Activated naive CD4-positive, alpha-beta T cell treated with anti-CD3 and anti-CD28 coated beads for 36 hours (primary cell): ENCODE data around the gene CHN1. TPM values are rescaled to one million over a fixed set of nuclear protein-coding genes. Genes with fewer than 3 reads are reported as not detected.

ENCODE experiments used
- CTCF ChIA-PET: fragments of 350-600 bp; sonication (Branson Sonifier 250); formaldehyde crosslinking; loops from one replicate; lab custom pipeline; 2021; ENCODE audit warnings: antibody characterized with exemption; lab: Charles Lee
- DNase-seq: peaks from one replicate; pipeline ENCODE4 v3.0.0-alpha.2; 2020
- H3K27ac Mint-ChIP-seq: one replicate; pipeline ENCODE4 v1.8.0; 2021; ENCODE audit warnings: mild to moderate bottlenecking, mixed read lengths
- H3K27me3 Mint-ChIP-seq: one replicate; pipeline ENCODE4 v1.8.0; 2021; ENCODE audit warnings: low read depth, mixed read lengths
- H3K36me3 Mint-ChIP-seq: one replicate; pipeline ENCODE4 v1.8.0; 2021; ENCODE audit warnings: low read depth, mixed read lengths
- H3K4me1 Mint-ChIP-seq: one replicate; pipeline ENCODE4 v1.8.0; 2021; ENCODE audit warnings: low read depth, mixed read lengths
- H3K4me3 Mint-ChIP-seq: one replicate; pipeline ENCODE4 v1.8.0; 2021; ENCODE audit warnings: mild to moderate bottlenecking, moderate library complexity, mixed read lengths
- H3K9me3 Mint-ChIP-seq: one replicate; pipeline ENCODE4 v1.8.0; 2021; ENCODE audit warnings: mixed read lengths
- intact Hi-C: fragments of 100-400 bp; cut with micrococcal nuclease; formaldehyde crosslinking; loops from one replicate; pipeline ENCODE4 v1.15.1; 2023
- total RNA-seq, 2 experiments: library from RNA; stranded (reverse); gene quantifications; one replicate each; pipeline ENCODE4 v1.2.3, GENCODE V29; 2021

Gene CHN1
- total RNA-seq, 2 experiments from 2014 or later: 2.1 to 3.3 TPM

GRCh38 chr2:174945601-174946260 lies 59.5 kb downstream of the CHN1 start:
- Mint-ChIP-seq H3K9me3 (no peaks in the 10 kb centered on the region), H3K27ac (no peak overlapping the region), H3K4me3 (no peak overlapping the region), H3K36me3 (no peaks in the 10 kb centered on the region), H3K4me1 (no peaks in the 10 kb centered on the region), H3K27me3 (no peaks in the 10 kb centered on the region)
- no peak for DNase-seq
- intact Hi-C loops: no loop called here
- CTCF ChIA-PET: no interaction called here

- Mint-ChIP-seq H3K27me3 (no peaks in the 10 kb centered on the region), H3K27ac (no peak overlapping the region), H3K4me3 (no peak overlapping the region), H3K4me1 (no peaks in the 10 kb centered on the region), H3K9me3 (no peaks in the 10 kb centered on the region), H3K36me3 (no peaks in the 10 kb centered on the region)
- DNase-seq: no peak
- intact Hi-C loops: no loop called here
- CTCF ChIA-PET: interaction anchor here (0.9 kb wide), 1 partner anchor 1947 kb away, joined by 3 read pairs; no protein-coding TSS in a partner anchor
Observed at GRCh38 chr2:174939046-174939445, 66.1 kb downstream of the CHN1 start.

DNA sequence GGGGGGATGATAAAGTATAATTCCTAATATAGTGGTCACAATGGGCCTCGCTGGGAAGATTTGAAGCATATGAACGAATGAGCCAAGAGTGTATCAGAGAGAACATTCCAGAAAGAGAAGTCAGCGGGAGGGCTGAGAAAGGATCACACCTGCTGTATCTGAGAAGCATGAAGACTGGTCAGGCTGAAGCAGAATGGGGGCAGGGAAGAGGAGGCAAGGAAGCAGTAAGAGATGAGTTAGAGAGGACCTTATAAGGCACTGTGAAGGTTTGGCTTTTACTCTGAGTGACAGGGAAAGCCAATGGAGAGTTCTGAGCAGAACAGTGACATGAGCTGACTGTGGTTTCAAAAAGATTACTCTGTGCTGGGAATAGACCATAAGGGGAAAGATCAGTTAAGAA lies 73.5 kb downstream of the CHN1 start:
- H3K9me3 Mint-ChIP-seq: no peaks in the 10 kb centered on the region
- no peaks in the 10 kb centered on the region for H3K4me1 Mint-ChIP-seq
- H3K36me3 Mint-ChIP-seq: no peaks in the 10 kb centered on the region
- DNase-seq: no peak
- intact Hi-C loops: no loop called here
- H3K4me3 Mint-ChIP-seq: no peak overlapping the region
- no peak overlapping the region for H3K27ac Mint-ChIP-seq
- CTCF ChIA-PET: no interaction called here
- H3K27me3 Mint-ChIP-seq: no peaks in the 10 kb centered on the region

DNA sequence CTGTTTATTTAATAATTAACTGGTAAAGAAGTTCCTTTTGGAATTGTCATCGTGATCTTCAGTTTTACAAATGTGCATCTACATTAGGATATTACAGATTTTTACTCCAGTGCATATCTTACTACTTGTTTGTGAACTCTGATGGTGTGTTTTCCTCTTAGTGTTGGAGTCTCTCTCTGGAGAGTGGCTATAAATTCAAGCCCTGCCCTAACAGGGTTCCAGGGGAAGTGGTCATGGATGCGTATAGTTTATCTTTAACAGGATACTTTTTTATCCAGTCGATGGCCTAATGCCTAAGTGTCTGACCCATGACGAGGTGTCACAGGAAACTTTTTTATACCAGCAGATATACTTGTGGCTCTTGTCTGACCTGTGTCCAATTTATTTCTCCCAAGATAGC lies 75.4 kb downstream of the CHN1 start:
- DNase-seq: no peak
- H3K9me3 Mint-ChIP-seq: no peaks in the 10 kb centered on the region
- no peak overlapping the region for H3K4me3 Mint-ChIP-seq
- no peaks in the 10 kb centered on the region for H3K36me3 Mint-ChIP-seq
- H3K27me3 Mint-ChIP-seq: no peaks in the 10 kb centered on the region
- CTCF ChIA-PET: no interaction called here
- H3K4me1 Mint-ChIP-seq: no peaks in the 10 kb centered on the region
- H3K27ac Mint-ChIP-seq: no peak overlapping the region
- intact Hi-C loops: loop anchor here (5.0 kb wide), 1 partner anchor 157 kb away; no protein-coding TSS in a partner anchor

GRCh38 chr2:174925046-174925784 lies 80.0 kb downstream of the CHN1 start:
- H3K4me3 Mint-ChIP-seq: no peak overlapping the region
- H3K4me1 Mint-ChIP-seq: no peaks in the 10 kb centered on the region
- intact Hi-C loops: loop anchor here (5.0 kb wide), 1 partner anchor 153 kb away; no protein-coding TSS in a partner anchor
- no peaks in the 10 kb centered on the region for H3K27me3 Mint-ChIP-seq
- no peak for DNase-seq
- H3K36me3 Mint-ChIP-seq: no peaks in the 10 kb centered on the region
- CTCF ChIA-PET: interaction anchor here (0.7 kb wide), 1 partner anchor 52 kb away, joined by 3 read pairs; no protein-coding TSS in a partner anchor
- no peak overlapping the region for H3K27ac Mint-ChIP-seq
- H3K9me3 Mint-ChIP-seq: no peaks in the 10 kb centered on the region

- H3K4me3 Mint-ChIP-seq: no peak overlapping the region
- intact Hi-C loops: no loop called here
- H3K4me1 Mint-ChIP-seq: no peaks in the 10 kb centered on the region
- no peaks in the 10 kb centered on the region for H3K36me3 Mint-ChIP-seq
- no peaks in the 10 kb centered on the region for H3K9me3 Mint-ChIP-seq
- CTCF ChIA-PET: no interaction called here
- DNase-seq: no peak
- no peaks in the 10 kb centered on the region for H3K27me3 Mint-ChIP-seq
- H3K27ac Mint-ChIP-seq: no peak overlapping the region
Observed at GRCh38 chr2:174924061-174924693, 81.0 kb downstream of the CHN1 start.

GRCh38 chr2:174919947-174920595 lies 85.1 kb downstream of the CHN1 start:
- CTCF ChIA-PET: interaction anchor here (1.1 kb wide), 1 partner anchor 28 kb away, joined by 4 read pairs; no protein-coding TSS in a partner anchor

GRCh38 chr2:174918886-174919526 lies 86.2 kb downstream of the CHN1 start:
- intact Hi-C loops: no loop called here
- no peak for DNase-seq
- Mint-ChIP-seq H3K4me3 (no peak overlapping the region), H3K9me3 (no peaks in the 10 kb centered on the region), H3K27me3 (no peaks in the 10 kb centered on the region), H3K4me1 (no peaks in the 10 kb centered on the region), H3K27ac (no peak overlapping the region), H3K36me3 (no peaks in the 10 kb centered on the region)
- CTCF ChIA-PET: interaction anchor here (0.6 to 1.1 kb wide), 3 partner anchors 30 to 227 kb away, joined by 3 to 4 read pairs (median 3); no protein-coding TSS in a partner anchor

More at GRCh38 chr2:174919947-174920595, 85.1 kb downstream of the CHN1 start:
- Mint-ChIP-seq H3K9me3 (no peaks in the 10 kb centered on the region), H3K4me3 (no peak overlapping the region), H3K27me3 (no peaks in the 10 kb centered on the region), H3K36me3 (no peaks in the 10 kb centered on the region), H3K27ac (no peak overlapping the region), H3K4me1 (no peaks in the 10 kb centered on the region)
- intact Hi-C loops: no loop called here
- no peak for DNase-seq

DNA sequence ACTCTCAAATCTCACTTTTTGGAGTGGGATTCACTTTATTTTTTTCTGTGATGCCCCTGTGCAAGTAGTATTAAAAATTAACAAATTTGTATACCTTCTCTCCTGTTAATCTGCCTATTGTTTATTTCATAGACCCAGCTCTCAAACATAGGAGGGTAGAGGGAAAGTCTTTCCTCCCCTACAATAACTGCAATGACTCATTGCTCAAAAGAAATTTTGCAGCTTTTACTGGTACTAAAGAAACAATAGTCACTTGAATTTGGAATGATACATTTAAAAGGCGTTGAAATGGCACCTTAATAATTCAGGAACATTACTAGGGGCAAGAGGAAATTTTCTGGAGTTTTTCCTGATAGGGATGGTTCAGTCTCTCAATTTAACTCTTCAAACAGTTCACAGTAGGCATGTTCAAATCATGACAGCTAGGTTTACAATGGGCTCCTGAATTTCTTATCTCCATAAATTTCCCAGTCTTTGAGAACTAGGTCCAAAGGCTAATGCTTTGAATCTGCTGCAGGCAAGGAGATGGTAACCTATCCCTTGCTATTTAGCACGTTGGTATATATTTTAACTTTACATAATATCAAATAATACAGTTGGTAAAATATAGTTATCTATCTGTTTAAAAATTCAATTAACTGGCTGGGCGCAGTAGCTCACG lies 88.8 kb downstream of the CHN1 start:
- H3K36me3 Mint-ChIP-seq: no peaks in the 10 kb centered on the region
- no peaks in the 10 kb centered on the region for H3K4me1 Mint-ChIP-seq
- no peak for DNase-seq
- no peaks in the 10 kb centered on the region for H3K27me3 Mint-ChIP-seq
- H3K9me3 Mint-ChIP-seq: no peaks in the 10 kb centered on the region
- CTCF ChIA-PET: no interaction called here
- H3K27ac Mint-ChIP-seq: no peak overlapping the region
- H3K4me3 Mint-ChIP-seq: no peak overlapping the region
- intact Hi-C loops: no loop called here

GRCh38 chr2:174914853-174915760 lies 90.1 kb downstream of the CHN1 start:
- Mint-ChIP-seq H3K4me3 (no peak overlapping the region), H3K27me3 (no peaks in the 10 kb centered on the region), H3K4me1 (no peaks in the 10 kb centered on the region), H3K27ac (no peak overlapping the region), H3K9me3 (no peaks in the 10 kb centered on the region), H3K36me3 (no peaks in the 10 kb centered on the region)
- intact Hi-C loops: no loop called here
- CTCF ChIA-PET: interaction anchor here (1.1 kb wide), 1 partner anchor 143 kb away, joined by 5 read pairs; no protein-coding TSS in a partner anchor
- DNase-seq: no peak
